ENCODE results near the gene NOG. TPM values are rescaled to one million over a fixed set of nuclear protein-coding genes. Genes with fewer than 3 reads are reported as not detected.

The NOG gene
- total RNA-seq, 1 donor from 2014 or later = 0.13 TPM

DNA sequence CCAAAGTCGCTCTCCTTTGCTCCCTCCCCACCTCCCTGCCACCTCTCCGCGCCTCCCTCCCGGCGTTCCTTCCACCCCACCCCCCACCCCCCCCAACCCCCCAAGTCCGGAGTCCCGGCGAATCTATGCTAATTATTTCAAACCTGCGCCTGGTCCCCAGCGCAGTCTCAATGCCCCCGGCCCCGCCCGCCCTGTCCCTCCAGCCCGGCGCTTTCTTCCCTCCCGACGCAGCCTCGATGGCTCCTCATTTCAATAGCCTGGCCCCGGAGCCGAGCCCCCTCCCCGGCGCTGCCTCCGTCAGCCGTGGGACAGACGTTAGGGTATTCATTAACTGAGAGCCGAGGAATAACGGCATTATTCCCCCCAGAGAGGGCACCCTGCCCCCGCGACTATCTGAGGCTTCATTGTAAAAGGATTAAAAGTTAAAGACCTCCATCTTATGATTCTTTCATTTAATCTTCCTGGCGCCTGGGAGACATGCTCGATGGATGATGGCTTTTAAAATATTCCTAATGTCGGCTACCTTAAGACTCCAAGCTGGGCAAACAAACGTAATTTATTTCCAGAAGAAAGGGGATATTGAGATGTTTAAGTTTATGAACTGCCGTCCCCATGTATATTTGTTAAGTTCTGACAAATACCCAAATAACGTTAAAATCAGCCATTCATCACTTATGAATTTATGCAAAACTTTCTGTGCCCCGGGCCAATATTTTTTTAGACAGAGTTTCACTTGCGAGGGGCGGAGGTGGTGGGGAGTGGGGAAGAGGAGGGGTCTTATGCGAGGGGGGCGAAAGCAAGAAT lies 3.4 kb downstream of the NOG start:
- ATAC-seq (no peak), DNase-seq (ENCODE audit: low spot score) (no peak)

DNA sequence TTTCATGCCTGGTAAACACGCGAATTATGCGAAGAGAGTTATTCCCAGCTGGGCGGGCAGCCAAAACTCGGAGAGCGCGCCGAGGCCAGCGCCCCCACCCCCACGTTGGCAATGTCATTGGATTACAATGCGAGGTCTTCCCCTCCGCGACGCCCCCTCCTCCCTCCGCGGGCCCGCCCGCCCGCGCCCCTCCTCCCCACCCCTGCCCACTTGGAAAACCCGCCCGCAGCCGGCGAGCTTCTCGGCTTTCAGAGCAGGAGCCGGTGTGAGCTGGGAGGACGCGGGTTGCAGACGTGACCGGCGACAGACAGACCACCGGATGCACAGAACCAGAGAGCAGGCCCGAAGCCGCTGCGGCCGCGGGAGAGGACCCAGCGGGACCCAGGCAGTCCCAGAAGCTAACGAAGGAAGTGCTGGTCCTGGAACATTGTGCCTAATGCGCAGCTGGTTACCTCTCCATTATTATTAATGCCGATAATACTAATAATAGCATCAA lies 4.0 kb downstream of the NOG start:
- no peak for ATAC-seq
- DNase-seq (ENCODE audit: low spot score) = no peak

DNA sequence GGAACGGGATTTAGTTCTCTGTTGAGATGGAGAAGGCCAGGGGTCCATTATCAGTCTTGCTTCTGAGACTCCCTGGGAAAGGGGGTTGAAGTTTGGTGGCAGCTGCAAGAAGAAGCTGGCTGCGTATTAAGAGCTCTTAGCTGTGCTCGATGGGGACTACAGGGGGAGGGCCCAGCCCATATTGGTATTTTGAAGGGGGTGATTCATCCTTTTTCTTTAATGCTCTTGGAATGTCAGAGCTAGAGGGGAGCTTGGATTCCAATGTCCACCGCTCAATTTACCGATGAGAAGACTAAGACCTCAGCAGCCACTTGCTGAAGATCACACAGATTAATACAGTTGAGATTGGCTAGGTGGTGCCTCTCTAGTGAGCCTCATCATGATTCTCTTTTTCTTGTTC lies 5.0 kb downstream of the NOG start:
- ATAC-seq = no peak
- DNase-seq (ENCODE audit: low spot score) = no peak

DNA sequence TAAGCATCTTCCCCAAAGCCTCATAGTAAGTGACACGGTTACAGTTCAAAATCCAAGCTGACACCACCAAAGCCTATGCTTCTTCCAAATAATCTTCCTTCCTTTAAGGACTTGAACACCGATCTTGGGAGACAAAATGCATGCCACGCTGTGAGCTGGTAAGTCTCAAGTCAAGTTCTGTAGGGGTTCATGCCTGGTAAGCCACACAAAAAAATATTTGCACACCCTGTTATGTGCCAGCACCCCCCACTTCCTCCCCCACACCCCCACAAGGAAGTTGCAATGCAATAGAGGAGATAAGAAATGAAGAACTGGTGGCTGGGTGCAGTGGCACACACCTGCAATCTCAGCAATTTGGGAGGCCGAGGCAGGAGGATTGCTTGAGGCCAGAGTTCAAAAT lies 5.6 kb downstream of the NOG start:
- no peak for DNase-seq (ENCODE audit: low spot score)
- no peak for ATAC-seq

DNA sequence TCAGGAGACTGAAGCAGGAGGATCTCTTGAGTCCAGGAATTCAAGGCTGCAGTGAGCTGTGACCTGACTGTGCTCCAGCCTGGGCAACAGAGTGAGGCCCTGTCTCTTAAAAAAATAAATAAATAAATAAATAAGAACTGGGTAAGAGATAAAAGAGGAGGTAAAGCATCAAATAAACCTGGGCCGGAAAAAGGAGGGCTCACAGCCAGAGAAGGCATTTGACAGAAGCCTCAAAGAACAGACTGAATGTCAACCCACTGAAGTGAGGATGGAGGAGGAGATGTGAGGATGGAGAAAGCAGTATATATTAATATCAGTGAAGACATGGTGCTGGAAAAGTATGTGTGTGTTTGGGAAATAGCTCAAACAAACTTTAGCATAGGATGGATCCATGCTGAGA lies 6.1 kb downstream of the NOG start:
- DNase-seq (ENCODE audit: low spot score) (no peak), ATAC-seq (no peak)

DNA sequence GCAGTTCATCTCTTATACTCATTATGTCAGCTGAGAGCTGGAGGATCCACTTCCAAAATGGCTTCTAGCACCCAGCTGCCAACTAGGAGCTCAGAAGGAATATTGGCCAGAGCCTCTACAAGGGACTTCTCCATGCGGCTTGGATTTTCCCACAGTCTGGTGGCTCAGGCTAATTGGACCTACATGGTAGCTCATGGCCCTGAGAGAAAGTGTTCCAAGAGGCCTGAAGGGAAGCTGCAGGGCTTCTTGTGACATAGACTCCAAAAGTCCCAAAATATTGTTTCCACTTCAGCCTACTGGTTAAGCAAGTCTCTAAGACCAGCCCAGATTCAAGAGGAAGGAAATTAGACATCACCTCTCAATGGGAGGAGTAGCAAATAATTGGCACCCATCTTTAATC lies 6.8 kb downstream of the NOG start:
- DNase-seq (ENCODE audit: low spot score) (no peak), ATAC-seq (no peak)

DNA sequence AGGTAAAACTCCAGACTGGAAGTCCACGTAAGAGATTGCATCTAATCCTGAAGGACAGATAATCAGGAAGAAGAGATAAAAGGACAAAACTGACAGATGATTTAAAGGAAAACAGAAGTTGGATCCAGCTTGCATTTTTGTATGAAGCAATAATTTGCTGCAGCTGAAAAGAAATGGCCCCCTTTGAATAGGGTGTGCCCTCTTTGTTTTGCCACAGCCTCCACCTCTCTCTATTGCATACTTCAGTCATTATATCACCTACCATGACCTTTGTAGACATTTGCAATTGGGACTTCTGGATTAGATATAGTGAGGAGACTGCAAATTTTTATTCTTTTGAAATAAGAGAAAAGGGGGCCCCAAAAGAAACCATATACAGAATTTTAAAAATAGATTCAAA lies 8.1 kb downstream of the NOG start:
- no peak for DNase-seq (ENCODE audit: low spot score)
- ATAC-seq = no peak

DNA sequence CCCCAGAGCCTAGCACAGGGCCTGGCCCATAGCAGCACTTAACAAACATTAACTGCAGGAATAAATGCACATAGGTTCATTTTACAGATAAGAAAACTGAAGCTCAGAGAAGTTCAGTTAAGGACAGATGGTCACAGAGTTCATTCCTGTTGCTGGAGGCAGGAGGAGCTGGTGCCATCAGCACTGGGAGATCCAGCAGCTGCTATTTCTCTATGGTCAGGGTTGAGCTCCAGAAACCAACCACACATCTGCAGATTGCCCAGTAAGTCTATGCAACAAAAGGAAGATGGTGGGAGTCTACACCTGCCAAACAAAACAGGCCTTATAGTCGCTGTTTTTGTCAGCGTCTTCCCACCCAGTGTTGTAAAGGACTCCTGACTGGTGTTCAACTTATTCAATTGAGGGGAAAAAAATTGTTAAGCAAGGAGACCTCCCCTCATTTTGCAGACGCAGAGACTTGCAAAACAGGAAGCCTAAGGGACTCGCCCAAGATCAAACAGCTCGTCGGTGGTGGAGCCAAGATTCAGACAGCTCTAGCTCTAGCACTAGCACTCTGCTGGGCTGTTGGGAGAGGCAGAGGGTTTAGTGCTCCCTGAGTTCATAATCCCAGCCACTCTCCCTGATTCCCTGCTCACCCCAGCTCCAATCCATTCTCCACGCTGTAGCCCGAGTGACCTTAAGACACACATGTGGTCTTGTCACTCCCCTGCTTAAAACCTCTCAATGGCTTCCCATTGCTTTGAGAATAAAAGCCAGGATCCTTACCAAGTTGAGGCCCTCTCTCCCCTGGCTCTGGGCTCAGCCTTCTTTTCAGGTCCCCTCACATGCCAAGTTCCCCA lies 9.0 kb downstream of the NOG start:
- DNase-seq (ENCODE audit: low spot score) = no peak
- ATAC-seq = no peak

DNA sequence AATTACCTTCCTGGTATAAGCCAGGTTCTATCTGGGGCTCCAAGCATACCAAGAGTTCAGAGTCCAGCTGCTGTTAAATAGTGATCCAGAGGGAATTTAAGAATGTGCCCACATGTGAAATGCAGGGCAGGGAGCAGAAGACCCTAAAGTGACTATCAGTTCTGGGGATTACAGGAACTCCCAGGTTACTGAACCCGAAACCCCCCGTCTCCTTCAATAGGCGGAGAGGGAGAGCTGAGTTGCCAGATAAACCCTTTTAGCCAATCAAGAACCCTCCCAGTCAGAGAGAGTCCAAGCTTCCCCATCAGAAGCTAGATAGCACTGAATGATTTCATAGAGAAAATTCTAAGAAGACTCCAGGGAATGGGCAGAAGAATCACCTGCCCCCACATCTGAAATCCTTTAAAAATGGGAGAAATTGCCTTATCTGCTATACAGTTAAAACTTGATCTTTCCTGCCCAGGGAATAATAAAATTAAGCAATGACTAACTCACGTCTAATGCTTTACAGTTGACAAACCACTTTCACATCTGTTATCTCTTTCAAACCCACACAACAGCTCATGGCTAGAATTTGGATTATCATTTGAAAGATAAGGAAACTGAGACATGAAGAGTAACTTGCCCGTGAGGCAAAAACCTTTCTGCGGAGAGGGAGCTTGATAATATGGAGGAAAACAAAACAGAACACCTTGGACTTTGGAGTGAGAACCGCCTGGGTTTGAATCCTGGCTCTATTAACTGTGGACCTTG lies 10.2 kb downstream of the NOG start:
- DNase-seq (ENCODE audit: low spot score) (no peak), ATAC-seq (no peak)

DNA sequence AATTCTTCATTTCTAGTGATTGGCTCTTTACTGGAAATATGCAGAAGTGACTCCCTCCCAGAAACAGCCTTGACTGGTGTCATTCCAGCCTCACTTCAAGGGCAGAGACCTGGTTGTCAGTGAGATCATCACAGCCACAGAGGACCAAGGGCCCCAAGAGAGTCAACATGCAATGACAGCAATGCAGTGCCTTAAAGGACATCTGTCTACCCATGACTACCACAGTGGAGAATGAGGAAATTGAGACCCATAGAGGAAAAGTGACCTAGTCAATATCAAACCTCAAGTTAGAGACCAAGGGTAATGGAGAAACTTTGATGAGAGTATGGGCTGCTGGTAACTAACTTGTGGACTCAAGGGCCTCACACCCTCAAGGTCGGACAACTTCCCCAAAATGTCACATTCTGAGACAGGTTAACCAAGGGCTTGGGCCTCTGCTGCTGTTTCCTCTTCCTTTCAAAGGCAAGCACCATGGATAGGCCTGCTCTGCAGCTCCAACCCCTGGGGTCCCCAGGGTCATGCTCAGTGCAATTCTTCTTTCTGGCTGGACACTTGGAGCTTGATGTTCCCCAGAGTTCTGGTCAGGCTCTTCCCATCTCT lies 11.3 kb downstream of the NOG start:
- ATAC-seq = no peak
- DNase-seq (ENCODE audit: low spot score) = no peak

DNA sequence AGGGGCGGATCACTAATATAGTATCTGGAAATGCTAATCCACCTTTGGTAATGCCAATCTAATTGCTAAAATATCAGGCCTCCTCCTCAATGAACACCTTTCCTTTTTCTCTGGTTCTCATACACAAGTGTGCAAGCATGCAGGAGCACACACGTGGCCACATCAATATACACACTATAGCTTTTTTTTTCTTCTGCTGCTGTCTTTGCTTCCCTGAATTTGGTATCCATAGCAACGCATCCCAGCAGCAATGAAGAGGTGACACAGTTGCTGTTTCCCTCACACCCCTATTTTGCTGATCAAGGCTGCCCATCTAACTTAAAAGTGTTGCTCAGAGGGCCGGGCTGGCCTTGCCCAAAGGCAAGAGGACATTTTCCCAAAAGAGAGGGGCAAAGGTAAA lies 15.4 kb downstream of the NOG start:
- DNase-seq (ENCODE audit: low spot score) = no peak
- no peak for ATAC-seq

DNA sequence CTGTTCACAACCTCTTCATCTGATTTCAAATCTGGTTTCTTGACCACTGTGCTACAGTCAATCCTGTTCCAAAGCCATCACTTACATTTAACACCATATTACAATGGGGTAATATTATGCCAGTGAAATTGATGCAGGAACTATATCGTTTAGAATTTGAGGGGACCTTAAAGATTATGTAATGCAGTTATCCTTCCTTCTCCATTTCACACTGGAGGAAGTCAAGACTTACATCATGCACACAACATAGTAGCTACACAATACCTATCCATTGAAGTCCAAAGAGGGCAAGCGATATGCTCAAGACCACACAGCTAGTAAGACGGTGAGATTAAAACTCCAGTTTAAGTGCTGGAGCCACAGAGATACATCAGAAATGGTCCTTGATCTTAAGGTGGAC lies 16.8 kb downstream of the NOG start:
- DNase-seq (ENCODE audit: low spot score) = no peak
- ATAC-seq = no peak

DNA sequence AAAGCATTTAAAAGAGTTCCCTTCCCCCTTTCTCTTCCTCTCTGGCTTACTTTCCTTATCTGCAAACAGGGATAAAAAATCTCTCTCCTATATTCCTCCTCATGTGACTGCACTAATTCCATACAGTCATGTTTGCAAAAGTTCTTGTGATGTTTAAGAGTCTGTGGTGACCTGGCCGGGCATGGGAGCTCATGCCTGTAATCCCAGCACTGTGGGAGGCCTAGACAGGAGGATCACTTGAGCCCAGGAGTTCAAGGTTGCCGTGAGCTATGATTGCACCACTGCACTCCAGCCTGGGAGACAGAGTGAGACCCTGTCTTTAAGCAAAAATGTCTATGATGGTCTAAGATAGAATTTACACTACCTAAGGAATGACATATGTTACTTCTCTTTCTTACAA lies 19.6 kb downstream of the NOG start:
- no peak for ATAC-seq
- DNase-seq (ENCODE audit: low spot score) = no peak

DNA sequence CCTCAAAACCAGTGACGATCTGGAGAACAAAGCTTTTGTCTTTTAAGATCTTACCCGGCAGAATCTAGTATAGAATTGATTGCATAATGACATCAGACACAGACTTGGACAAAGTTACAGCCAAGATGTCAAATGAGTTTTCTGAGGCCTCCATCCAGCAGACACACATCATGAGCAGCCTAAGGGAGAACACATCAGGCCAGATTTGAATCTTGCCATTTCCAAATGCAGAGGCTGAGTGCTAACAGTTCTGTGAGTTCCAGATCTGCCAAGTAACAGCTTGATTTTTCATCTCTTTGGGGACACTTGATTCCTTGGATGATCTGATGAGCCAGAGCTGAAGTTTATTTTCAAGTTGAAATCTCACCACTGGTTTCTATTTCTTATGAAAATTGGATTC lies 21.0 kb downstream of the NOG start:
- ATAC-seq (no peak), DNase-seq (ENCODE audit: low spot score) (no peak)

DNA sequence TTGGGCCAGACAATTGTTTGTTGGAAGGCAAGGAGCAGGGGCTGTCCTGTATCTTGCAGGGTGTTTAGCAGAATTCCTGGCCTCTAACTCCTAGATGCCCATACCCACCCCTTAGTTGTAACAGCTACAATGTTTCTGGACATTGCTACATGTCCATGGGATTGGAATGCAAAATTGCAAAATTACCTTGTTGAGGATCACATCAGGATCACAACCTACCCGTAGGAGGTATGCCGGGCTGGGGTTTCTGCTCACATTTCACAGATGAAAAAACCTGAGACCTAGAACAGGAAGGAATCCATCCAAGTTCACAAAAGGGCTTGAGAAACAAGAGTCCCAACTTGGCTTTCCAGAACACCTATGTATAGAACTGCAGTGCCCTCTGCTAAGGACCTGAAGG lies 22.7 kb downstream of the NOG start:
- no peak for ATAC-seq
- no peak for DNase-seq (ENCODE audit: low spot score)

DNA sequence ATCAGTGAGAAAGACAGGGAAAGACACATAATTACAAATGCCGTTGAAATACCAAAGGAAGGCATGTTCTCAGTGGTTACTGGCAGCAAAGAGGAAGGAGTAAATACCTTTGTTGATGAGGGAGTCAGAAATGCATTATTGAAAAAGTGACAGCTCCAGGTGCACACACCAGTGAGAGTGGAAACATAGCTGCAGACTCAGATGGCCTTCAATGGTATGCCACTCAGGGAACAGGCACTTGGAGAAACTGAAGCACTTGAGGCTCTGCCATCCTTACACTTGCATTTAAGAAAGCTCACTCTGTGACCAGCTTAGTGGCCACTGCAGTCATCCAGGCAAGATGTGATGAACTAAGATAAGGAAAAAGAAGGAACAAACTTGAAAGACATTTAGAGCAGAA lies 29.9 kb downstream of the NOG start:
- ATAC-seq (no peak), DNase-seq (ENCODE audit: low spot score) (no peak)

DNA sequence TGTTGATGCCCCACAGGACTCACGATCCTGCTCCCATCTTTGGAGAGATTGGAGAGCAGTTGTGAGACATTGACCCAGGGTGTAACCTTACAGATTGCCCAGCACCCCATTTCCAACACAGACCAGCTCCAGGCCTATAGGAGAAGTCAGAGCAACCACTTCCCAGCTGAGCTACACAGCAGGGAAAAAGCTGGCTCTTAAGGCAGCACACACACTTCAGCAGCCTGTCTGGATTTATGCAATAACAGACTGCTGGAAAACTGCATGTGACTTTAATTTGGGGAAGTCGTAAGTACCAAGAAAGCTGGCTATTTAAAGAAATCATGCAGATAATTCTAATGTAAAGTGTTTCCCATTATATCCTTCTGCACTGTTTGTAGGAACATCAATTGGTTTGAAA lies 30.8 kb downstream of the NOG start:
- no peak for ATAC-seq
- DNase-seq (ENCODE audit: low spot score) = no peak

DNA sequence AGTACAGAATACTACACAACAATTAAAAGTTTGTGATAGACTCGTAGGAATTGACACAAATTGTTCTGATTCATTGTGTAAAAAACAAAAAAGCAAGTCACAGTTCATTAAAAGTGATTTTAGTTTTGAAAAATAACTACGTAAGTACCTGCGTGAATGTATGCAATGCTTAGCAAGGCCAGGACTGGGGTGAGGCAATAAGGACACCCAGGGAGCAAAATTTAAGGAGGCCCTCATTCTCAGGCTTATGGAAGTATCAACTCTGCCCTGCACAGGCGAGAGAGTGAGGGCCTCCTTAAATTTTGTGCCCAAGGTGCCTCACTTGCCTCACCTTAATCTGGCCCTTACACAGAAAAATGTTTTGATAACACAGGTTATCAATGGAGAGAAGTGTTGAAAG lies 31.4 kb downstream of the NOG start:
- DNase-seq (ENCODE audit: low spot score) (no peak), ATAC-seq (no peak)

DNA sequence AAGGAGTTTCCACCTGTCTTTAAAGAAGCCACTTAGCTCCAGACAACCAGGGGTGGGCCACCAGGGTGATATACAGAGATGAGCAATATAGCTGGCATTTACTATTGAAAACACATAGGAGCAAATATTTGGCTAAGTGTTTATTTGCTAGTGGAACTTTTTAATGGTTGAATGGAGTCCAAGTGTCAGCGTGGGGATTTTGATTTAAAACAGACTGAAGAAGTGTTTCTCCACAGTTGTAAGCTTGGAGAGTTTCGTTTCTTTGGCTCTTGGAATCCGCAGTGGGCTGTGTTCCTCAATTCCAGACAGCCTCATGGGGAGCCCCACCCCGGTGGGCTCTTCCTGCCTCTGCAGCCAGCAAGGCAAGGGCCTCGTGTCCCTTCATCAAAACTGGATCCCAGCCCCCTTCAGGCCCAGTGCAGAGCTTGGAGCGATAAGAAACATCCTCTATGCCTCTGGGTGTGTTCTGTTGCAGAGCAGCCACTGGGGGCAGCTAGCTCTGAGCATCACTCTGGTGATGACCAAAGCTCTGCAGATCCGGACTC lies 36.1 kb downstream of the NOG start:
- ATAC-seq = peak; percentile 44
- DNase-seq (ENCODE audit: low spot score) = no peak

DNA sequence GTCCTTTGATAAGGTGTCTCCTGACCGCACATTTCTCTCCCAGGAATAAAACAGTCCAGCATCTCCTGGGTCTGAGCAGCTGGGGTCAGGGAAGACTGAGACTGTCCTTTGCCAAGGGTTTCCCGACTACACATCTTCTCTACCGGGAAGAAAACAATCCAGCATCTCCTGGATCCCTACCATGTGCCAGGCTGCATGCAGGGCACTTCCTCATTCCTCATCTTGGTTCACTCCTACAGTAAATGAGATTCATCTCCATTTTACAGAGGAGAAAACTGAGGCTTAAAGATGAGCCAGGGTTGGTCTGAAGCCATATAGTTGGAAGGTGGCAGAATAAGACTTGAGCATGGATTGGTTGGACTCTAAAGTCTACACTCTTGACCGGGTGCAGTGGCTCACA lies 36.7 kb downstream of the NOG start:
- no peak for DNase-seq (ENCODE audit: low spot score)
- no peak for ATAC-seq

DNA sequence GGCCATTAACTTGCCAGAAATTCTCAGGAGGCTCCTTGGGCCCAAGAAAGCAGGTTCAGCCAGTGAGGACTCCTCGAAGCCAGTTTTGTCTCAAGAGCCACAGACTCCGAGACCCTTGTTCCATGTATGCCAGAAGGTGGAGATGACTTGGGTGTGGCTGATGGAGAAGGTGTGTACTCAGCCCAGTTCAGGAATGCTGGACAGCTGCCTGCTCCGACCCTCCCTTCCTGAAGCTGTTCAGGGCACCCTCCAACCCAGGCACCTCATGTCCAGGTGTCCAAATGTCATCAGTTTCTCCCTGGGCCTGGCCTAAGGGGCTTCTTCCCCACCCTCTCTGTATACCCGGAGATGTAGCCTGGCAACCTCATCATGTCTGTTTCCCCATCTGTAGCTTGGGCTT lies 40.2 kb downstream of the NOG start:
- no peak for ATAC-seq
- no peak for DNase-seq (ENCODE audit: low spot score)
